Measurements from ENCODE around the gene ANGPTL3.
"Not testable (repeated sequence)": the region's sequence is repeated elsewhere in the genome, so short reads cannot be mapped to it uniquely, and the experiment has no call there.

ANGPTL3 gene

DNA sequence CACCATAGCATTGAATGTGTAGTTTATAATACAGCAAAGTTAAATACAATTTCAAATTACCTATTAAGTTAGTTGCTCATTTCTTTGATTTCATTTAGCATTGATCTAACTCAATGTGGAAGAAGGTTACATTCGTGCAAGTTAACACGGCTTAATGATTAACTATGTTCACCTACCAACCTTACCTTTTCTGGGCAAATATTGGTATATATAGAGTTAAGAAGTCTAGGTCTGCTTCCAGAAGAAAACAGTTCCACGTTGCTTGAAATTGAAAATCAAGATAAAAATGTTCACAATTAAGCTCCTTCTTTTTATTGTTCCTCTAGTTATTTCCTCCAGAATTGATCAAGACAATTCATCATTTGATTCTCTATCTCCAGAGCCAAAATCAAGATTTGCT lies at the start of gene ANGPTL3:
TSS of gene ANGPTL3 (plus strand) at position 240 of the 400 bp plus-strand sequence. CDS start at position 287, 47 bp downstream.
- no peak for DNase-seq (ENCODE audit: low read depth)

- no peak for DNase-seq (ENCODE audit: low read depth)
These were observed 36.0 kb upstream of the ANGPTL3 start for GRCh38 chr1:62561306-62561705.

DNA sequence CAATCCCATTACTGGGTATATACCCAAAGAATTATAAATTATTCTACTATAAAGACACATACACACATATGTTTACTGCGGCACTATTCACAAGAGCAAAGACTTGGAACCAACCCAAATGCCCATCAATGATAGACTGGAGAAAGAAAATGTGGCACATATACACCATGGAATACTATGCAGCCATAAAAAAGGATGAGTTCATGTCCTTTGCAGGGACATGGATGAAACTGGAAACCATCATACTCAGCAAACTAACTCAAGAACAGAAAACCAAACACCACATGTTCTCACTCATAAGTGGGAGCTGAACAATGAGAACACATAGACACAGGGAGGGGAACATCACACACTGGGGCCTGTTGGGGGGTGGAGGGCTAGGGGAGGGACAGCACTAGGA lies 30.1 kb upstream of the ANGPTL3 start:
- not testable (repeated sequence) for DNase-seq (ENCODE audit: low read depth)

DNA sequence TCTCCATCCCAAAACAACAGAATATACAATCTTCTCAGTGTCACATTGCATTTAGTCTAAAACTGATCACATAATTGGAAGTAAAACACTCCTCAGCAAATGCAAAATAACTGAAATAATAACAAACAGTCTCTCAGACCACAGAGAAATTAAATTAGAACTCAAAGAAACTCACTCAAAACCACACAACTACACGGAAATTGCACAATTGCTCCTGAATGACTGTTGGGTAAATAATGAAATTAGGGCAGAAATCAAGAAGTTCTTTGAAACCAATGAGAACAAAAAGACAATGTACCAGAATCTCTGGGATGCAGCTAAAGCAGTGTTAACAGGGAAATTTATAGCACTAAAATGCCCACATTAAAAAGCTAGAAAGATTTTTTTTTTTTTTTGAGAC lies 29.4 kb upstream of the ANGPTL3 start:
- not testable (repeated sequence) for DNase-seq (ENCODE audit: low read depth)

DNA sequence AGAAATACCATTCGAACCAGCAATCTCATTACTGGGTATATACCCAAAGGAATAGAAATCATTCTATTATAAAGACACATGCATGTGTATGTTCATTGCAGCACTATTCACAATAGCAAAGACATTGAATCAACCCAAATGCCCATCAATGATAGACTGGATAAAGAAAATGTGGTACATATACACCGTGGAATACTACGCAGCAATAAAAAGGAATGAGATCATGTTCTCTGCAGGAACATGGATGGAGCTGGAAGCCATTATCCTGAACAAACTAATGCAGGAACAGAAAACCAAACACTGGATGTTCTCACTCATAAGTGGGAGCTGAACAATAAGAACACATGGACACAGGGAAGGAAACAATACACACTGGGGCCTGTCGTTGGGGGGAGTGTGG lies 25.8 kb upstream of the ANGPTL3 start:
- not testable (repeated sequence) for DNase-seq (ENCODE audit: low read depth)

- no peak for DNase-seq (ENCODE audit: low read depth)
These were observed 24.8 kb upstream of the ANGPTL3 start for GRCh38 chr1:62572476-62572875.

DNA sequence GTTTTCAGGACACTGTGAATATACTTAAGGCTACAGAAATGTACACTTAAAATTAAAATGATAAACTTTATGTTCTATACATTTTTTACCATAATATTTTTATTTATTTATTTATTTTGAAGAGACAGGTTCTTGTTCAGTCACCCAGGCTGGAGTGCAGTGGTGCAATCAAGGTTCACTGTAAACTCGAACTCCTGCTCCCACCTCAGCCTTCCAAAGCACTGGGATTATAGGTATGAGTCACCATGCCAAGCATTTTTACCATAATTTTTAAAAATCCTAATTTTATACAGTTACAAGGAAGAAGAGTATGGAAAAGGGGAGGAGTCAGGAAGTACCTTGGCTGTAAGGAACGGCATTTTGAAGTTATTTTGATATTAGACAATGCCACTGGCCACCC lies 23.6 kb upstream of the ANGPTL3 start:
- DNase-seq (ENCODE audit: low read depth): no peak

DNA sequence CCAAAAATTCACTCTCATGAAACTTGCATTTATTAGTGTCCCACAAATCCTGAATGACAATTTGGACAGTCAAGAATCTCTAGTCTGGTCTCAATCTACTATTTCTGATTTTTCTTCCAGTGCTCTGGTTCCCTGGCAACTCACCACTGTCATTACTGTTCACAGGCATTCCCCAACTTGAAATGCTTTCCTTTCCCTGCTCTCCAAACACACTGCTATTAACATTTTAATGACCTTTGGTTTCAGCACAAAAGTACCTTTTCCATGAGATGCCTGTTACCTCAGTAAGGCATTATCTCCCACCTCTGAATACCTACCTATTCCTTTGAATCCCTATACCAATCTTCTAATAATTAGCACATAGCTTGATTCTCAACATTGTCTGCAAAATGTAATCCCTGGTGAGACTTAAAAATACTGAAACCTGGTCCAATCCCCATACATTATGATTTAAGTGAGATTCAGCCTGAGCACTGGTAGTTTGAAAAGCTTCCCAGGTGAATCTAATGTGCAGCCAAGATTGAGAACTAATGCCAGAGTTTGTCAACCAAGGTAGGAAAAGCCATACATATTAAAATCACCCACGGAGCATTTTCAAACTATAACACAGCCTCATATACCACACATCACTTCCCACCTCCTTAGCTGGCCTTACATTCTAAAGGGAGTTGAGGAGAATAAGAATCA lies 11.7 kb upstream of the ANGPTL3 start:
- DNase-seq (ENCODE audit: low read depth): no peak

DNA sequence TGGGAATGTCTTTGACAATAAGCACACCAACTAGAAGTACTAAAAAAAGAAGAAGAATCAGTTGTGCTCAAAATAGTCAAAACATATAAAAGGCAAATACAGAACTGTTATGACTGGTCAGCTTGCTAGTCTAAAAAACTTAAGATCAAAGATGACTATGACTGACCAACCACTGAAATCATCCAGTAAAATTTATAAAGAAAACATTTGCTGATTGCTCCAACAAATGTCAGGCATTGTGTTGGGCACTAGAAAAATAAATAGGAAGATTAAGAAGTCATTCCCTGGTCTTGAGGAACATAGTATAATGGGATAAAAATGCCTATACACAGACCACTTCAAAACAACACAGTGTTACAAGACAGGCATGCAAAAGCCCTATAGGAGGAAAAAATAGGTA lies 9.3 kb upstream of the ANGPTL3 start:
- no peak for DNase-seq (ENCODE audit: low read depth)

DNA sequence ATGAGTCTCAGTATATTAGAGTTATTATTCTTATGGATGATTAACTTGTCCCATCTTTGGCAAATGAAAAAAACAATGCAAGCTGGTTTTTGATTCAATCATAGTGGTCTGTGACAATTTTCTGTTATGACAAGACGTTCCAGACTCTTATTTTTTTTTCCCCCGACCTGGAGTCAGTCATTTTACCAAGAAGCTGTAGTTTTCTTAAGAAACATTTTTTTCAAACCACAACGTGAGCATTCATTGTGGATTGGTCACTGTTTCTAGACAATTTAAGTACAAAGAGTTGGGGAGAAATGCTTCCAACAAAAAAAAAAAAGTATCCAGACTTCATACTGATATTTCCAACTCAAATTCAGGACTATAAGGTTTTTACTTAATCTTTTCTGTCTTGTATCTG lies 8.0 kb upstream of the ANGPTL3 start:
- DNase-seq (ENCODE audit: low read depth): no peak

DNA sequence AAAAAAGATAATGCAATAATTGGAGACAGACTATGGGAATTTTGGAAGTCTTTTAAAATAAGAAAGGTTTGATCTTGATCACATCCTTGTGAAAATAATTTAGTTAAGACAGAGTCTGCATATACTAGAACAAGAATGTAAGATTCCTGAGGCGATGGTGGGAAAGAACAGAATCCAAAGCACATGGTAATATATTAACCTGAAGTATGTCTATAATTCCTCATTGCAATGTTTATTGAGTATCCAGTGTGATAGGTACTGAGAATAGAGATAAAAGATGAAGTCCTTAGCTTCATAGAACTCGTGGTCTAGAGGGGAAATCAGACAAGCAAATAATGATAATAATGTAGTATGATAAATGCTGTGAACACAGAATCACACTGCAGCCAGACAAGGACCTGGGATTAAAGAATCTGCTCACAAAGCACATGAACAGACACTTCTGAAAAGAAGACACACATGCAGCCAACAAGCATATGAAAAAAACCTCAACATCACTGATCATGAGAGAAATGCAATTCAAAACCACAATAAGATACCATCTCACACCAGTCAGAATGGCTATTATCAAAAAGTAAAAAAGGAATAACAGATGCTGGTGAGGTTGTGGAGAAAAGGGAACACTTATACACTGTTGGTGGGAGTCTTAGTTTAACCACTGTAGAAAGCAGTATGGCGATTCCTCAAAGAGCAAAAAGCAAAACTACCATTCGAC lies 6.9 kb upstream of the ANGPTL3 start:
- DNase-seq (ENCODE audit: low read depth): no peak

- no peak for DNase-seq (ENCODE audit: low read depth)
These were observed 6.4 kb upstream of the ANGPTL3 start for GRCh38 chr1:62590970-62591368.

DNA sequence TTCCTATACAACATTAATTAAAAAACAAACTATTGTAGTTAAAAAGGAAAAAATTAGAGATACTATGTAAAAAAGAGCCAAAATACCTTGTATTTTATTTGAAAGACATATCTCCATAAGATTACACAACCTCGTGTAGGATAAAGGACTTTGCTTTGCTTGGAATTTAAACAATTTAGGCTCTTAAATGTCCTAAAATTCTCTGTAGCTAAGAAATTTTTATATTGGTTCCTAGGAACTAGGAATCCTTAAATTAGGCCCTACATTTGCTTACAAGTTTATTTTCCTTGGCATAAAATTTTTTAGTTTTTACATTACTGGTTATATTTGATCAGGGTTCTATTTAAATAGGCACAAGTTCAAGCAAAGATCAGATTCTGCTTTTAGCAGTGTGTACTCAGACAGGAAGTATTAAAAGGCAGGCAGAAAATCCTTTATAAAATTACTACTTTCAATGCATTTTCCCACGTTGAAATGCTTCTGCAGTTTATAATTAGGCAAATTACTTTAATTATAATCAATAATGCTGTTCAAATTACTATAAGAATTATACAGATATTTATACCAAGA lies 3.4 kb upstream of the ANGPTL3 start:
- DNase-seq (ENCODE audit: low read depth): no peak

DNA sequence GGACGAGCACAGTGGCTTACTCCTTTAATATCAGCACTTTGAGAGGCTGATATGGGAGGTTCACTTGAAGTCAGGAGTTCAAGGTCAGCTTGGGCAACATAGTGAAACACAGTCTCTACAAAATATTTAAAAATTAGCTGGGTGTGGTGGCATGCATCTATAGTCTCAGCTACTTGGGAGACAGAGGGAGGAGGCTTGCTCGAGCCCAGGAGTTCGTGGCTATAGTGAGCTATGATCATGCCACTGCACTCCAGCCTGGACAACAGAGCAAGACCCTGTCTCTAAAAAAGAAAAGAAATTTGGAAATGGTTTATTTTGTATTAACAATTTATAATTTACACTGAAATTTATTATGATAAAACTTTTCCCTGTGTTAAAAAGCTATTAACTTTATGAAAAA lies 1.7 kb upstream of the ANGPTL3 start:
- no peak for DNase-seq (ENCODE audit: low read depth)

GRCh38 chr1:62599044-62599443 lies 1.7 kb downstream of the ANGPTL3 start:
- DNase-seq (ENCODE audit: low read depth): no peak

DNA sequence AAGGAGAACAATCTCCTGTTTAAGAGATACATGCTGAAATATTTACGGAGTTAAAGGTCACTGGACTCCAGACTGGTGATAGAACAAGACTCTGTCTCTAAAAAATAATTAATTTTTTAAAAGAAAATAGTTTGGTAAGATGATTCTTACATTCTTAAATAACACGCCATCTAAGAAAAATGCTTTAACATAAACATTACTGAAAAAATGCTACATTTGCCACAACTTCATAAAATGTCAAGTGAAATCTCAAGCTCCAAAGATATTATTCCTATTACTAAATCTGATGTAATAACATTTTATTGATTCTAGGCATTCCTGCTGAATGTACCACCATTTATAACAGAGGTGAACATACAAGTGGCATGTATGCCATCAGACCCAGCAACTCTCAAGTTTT lies 4.1 kb downstream of the ANGPTL3 start:
- DNase-seq (ENCODE audit: low read depth): no peak

DNA sequence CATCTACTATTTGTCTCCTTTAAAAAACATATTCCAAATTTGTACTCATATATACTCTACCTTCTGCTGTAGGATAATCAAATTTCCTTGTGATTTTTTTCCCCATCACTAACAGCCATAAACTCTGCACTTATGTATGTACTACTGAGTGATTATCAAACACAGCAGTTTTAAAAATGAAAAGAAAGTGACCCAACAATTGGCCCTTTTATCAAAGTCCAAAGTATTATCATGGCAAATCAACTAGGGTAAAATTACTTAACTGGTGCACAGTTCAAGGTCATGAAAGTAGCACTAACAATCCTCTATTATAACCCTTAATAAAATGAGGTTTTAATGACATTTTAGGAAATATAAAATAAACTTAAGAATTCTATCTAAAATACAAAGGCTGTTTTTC lies 11.6 kb downstream of the ANGPTL3 start:
- no peak for DNase-seq (ENCODE audit: low read depth)

GRCh38 chr1:62610588-62610987 lies 13.3 kb downstream of the ANGPTL3 start:
- DNase-seq (ENCODE audit: low read depth): not testable (repeated sequence)

DNA sequence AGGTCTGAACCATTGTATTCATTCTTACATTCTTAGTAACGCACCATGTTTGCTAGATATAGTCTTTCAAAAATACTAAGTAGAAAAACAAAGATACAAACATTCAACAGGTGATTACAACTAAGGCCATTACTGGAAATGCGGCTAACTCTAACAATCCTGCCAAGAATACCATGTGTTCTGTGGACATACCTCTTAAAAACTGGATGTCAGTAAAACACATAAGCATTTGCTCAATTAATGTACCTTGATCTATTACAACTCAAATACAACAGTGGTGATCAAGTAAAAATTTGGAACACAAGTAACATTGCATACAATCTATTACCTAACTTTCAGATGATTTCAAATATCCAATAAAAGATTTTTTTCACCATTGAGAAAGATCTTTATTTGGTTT lies 15.4 kb downstream of the ANGPTL3 start:
- no peak for DNase-seq (ENCODE audit: low read depth)

GRCh38 chr1:62613325-62613727 lies 16.0 kb downstream of the ANGPTL3 start:
- no peak for DNase-seq (ENCODE audit: low read depth)

- DNase-seq (ENCODE audit: low read depth): no peak
These were observed 16.6 kb downstream of the ANGPTL3 start for GRCh38 chr1:62613890-62614289.

DNA sequence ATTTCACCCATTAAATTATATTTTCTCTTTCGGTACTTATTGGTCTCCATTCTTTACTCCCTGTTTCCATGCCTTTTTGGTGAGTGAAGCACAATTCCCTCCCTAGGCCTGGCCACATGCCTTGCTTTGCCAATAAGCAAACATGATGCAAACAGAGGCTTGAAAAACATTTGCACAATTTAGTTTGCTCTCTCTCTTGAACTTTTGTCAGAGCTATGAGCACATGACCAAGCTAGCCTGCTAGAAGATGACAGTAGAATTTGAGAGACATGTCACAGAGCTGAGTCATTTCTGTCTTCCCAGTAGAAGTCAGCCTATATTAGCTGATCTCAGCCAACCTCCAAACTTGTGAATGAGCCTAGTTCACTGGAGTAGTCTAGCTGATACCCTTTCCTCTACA lies 24.6 kb downstream of the ANGPTL3 start:
- DNase-seq (ENCODE audit: low read depth): no peak

DNA sequence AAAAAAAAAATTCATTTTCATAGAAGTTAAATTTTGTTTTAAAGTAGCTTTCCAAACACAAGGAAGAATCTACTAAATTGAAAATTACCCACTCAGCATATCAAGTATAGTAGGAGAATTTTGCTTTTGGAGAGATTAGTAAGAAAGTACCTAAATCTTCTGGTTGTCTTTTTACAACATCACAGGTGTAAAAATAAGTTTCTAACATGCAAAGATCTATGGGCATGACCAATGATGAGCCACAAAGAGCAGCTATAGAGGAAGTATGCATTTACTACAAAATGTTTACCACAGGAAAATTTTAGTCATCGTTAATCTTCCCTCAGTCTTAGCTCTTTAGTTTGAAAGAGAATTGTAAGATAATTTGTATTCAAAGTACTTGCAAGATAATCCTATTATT lies 28.1 kb downstream of the ANGPTL3 start:
- no peak for DNase-seq (ENCODE audit: low read depth)

GRCh38 chr1:62628506-62628905 lies 31.2 kb downstream of the ANGPTL3 start:
- DNase-seq (ENCODE audit: low read depth): no peak
